Measurements from ENCODE around the gene KRT35.

KRT35 gene

GRCh38 chr17:41481036-41481435, at the start of gene KRT35:
KRT35 (minus strand) TSS chr17:41481151; CDS start chr17:41481097, 54 bp downstream.
- DNase-seq (ENCODE audit: low spot score): no peak

GRCh38 chr17:41530062-41531048, 49.4 kb upstream of the KRT35 start:
- no peak for DNase-seq (ENCODE audit: low spot score)

- DNase-seq (ENCODE audit: low spot score): no peak
Measured at GRCh38 chr17:41529491-41529915, 48.6 kb upstream of the KRT35 start.

- no peak for DNase-seq (ENCODE audit: low spot score)
Measured at GRCh38 chr17:41528959-41529353, 48.0 kb upstream of the KRT35 start.

- peak; percentile 60 for DNase-seq (ENCODE audit: low spot score)
Measured at GRCh38 chr17:41527063-41528023, 46.4 kb upstream of the KRT35 start.

GRCh38 chr17:41524261-41524660, 43.3 kb upstream of the KRT35 start:
- no peak for DNase-seq (ENCODE audit: low spot score)

GRCh38 chr17:41523787-41524186, 42.8 kb upstream of the KRT35 start:
- no peak for DNase-seq (ENCODE audit: low spot score)

GRCh38 chr17:41523225-41523593, 42.3 kb upstream of the KRT35 start:
- DNase-seq (ENCODE audit: low spot score): no peak

GRCh38 chr17:41522301-41523224, 41.6 kb upstream of the KRT35 start:
- no peak for DNase-seq (ENCODE audit: low spot score)

- DNase-seq (ENCODE audit: low spot score): peak; percentile 55
Measured at GRCh38 chr17:41521574-41522261, 40.8 kb upstream of the KRT35 start.

- DNase-seq (ENCODE audit: low spot score): no peak
Measured at GRCh38 chr17:41520821-41521521, 40.0 kb upstream of the KRT35 start.

- no peak for DNase-seq (ENCODE audit: low spot score)
Measured at GRCh38 chr17:41519501-41520224, 38.7 kb upstream of the KRT35 start.

GRCh38 chr17:41518789-41519449, 38.0 kb upstream of the KRT35 start, which contains the start of gene KRT15:
KRT15 (minus strand) TSS chr17:41518890; CDS start chr17:41518827, 63 bp downstream.
- no peak for DNase-seq (ENCODE audit: low spot score)

GRCh38 chr17:41518031-41518430, 37.1 kb upstream of the KRT35 start:
- no peak for DNase-seq (ENCODE audit: low spot score)

GRCh38 chr17:41516830-41517283, 35.9 kb upstream of the KRT35 start:
- no peak for DNase-seq (ENCODE audit: low spot score)

GRCh38 chr17:41516147-41516829, 35.3 kb upstream of the KRT35 start:
- DNase-seq (ENCODE audit: low spot score): no peak

- DNase-seq (ENCODE audit: low spot score): no peak
Measured at GRCh38 chr17:41513168-41513547, 32.2 kb upstream of the KRT35 start.

GRCh38 chr17:41512546-41513167, 31.7 kb upstream of the KRT35 start:
- DNase-seq (ENCODE audit: low spot score): no peak

Measured in iPS-NIHi11 (cell line).